Subcutaneous preadipocyte (primary cell): ENCODE measurements around the gene ZFYVE26. TPM values are rescaled to one million over a fixed set of nuclear protein-coding genes. Genes with fewer than 3 reads are reported as not detected.

Experiments used
- small RNA-seq: library from RNA; depleted of rRNA; stranded (forward); fragments of <200 nt; gene quantifications from one replicate; pipeline ENCODE3, GENCODE V24; 2012
- total RNA-seq: library from RNA; depleted of rRNA; stranded (reverse); fragments of >200 nt; gene quantifications from 2 replicates; pipeline ENCODE4 v1.2.3, GENCODE V29; 2012

The ZFYVE26 gene
- total RNA-seq, result 20.6 and 27.0 TPM in 2 replicates

DNA sequence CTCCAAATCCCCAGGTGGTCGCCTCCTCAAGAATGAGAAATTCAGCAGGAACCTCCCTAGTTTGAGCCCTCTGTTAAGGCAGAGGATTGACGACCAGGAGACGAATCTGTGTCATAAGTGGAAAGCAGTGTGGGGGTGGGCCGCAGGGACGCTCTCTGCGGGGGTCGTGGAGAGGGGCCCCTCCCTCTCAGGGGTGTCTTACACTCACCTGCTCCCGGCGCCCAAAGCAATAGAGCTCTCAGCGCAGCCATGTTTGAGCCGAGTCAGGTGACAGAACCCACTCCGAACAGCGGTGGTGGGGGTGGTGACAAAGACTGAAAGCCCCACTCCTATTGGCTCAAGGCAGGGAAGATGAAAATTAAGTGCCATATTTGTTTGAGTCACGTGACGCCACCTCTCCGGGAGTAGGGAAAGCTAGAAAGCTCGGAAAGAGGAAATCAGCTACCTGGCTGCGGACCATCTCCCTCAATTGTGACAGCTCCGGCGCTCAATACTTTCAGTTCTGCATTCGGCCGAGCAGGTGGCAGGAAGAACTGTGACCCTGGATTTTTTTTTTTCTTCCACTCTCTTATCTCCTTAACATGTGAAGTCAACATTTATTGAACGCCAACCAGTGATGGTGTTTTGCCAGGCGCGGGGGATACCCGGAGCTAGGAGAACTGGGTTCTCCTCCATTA lies at the start of gene ZFYVE26:
TSS of gene ZFYVE26 (minus strand) at position 265 of the 677 bp plus-strand sequence. CDS start 627 bp downstream, outside the sequence.

DNA sequence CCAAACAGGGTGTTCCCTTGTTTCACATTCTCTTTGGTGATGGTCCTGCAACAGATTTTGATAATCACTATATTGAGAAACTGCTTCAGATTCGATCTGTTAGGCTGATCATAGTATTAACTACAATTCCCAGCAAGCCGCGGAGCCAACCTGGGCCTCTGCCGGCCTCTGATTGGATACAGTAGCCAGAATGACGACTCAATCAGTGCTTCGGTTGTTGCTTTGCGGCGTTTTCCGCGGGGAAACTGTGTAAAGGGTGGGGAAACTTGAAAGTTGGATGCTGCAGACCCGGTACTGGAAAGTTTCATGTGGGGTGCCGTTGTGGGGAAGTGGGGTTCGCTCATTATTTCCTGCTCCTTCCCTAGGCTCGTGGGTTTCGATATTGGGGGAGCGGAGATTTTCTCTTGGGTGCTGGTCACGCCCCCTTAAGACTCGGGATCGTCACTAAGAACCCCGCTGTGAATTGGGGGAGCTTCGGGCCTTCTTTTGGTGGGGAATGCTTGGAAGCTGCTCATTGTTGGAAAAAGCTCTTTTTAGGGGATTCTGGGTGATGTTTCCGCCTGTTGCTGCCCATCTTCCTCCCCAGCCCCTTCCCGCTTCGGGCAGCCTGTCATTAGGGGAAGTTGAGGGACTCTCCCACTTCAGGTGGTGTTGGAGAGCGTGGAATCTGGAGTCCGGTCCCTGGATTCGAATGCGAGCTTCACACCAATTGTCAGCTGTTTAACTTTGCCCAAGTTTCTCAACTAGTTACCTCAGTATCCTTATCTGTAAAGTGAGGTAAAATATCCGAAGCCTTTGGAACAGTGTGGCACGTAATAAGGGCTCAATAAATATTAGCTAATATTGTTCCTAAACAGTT lies 3.4 kb upstream of the ZFYVE26 start, which contains the start of gene RAD51B:
TSS of gene RAD51B (plus strand) at position 217 of the 859 bp plus-strand sequence.

GRCh38 chr14:67701492-67701891 lies 114.9 kb downstream of the ZFYVE26 start, which contains the start of gene RDH12:
TSS of gene RDH12 (plus strand) at chr14:67701886. CDS start at chr14:67722643, 20,757 bp downstream.

Small RNA genes within 50 kb of the gene (small RNA-seq; reads per million reads assigned to genes)
- not detected for gene AL049779.3
- gene RN7SL369P, result not detected

Other genes with a start within 250 kb of the ZFYVE26 start
- 14.7 and 18.4 TPM in 2 replicates for gene PIGH, start 216.3 kb downstream of the ZFYVE26 start, total RNA-seq
- gene ARG2, start 196.7 kb downstream of the ZFYVE26 start, total RNA-seq, result 1.8 and 2.2 TPM in 2 replicates
- gene VTI1B, start 142.0 kb downstream of the ZFYVE26 start, total RNA-seq, result 33.6 and 45.2 TPM in 2 replicates
- 109 and 142 TPM in 2 replicates for gene RDH11, start 120.8 kb downstream of the ZFYVE26 start, total RNA-seq
- gene RDH12, start 114.7 kb downstream of the ZFYVE26 start, total RNA-seq, result not detected in 2 replicates
- gene RAD51B, start 3.2 kb upstream of the ZFYVE26 start, total RNA-seq, result 18.7 and 30.9 TPM in 2 replicates